K562 (cell line): Measurements from ENCODE around the gene KIF3A. TPM values are rescaled to one million over a fixed set of nuclear protein-coding genes. Genes with fewer than 3 reads are reported as not detected.

Source experiments
- ATF2 ChIP-seq: sonication (generic); formaldehyde crosslinking; IDR thresholded peaks from 2 replicates; pipeline ENCODE4 v1.8.1; 2022; ENCODE audit warnings: missing genetic modification reagents
- CBFA2T2 ChIP-seq: fragments of 450-650 bp; conservative IDR thresholded peaks from 2 replicates; pipeline ENCODE4 v1.6.1; 2017; ENCODE audit warnings: mild to moderate bottlenecking
- CHD7 ChIP-seq: fragments of 200-600 bp; sonication (generic); IDR thresholded peaks from one replicate; pipeline ENCODE4 v1.6.1; 2012; ENCODE audit warnings: mild to moderate bottlenecking, low read depth, low read length, inconsistent platforms
- DACH1 ChIP-seq: fragments of 450-650 bp; IDR thresholded peaks from 2 replicates; pipeline ENCODE4 v1.6.1; 2018; ENCODE audit not compliant: partially characterized antibody
- FOSL1 ChIP-seq: fragments of 200-800 bp; sonication (Bioruptor generic); conservative IDR thresholded peaks from 2 replicates; pipeline ENCODE4 v1.6.1; 2016; ENCODE audit warnings: missing genetic modification characterization, missing compliant biosample characterization
- GABPA ChIP-seq: fragments of 200-800 bp; sonication (Bioruptor generic); conservative IDR thresholded peaks from 2 replicates; pipeline ENCODE4 v1.6.1; 2016; ENCODE audit warnings: low read depth, missing genetic modification characterization, missing compliant biosample characterization
- HNRNPLL ChIP-seq: fragments of 200-400 bp; formaldehyde crosslinking; IDR thresholded peaks from 2 replicates; pipeline ENCODE4 v1.6.1; 2017; ENCODE audit warnings: low read length, low read depth, mild to moderate bottlenecking; ENCODE audit not compliant: poor library complexity, severe bottlenecking
- MECOM ChIP-seq: fragments of 250-450 bp; sonication (Bioruptor Pico); IDR thresholded peaks from 2 replicates; pipeline ENCODE4 v1.8.0; 2022; ENCODE audit warnings: inconsistent platforms
- NR2F6 ChIP-seq: fragments of 450-650 bp; formaldehyde crosslinking; IDR thresholded peaks from 2 replicates; pipeline ENCODE4 v1.4.0; 2020; ENCODE audit warnings: mild to moderate bottlenecking
- SMARCB1 ChIP-seq: IDR thresholded peaks from 2 replicates; pipeline ENCODE4 v1.6.1; 2011; ENCODE audit warnings: improper control_type of control experiment, low read depth; ENCODE audit not compliant: insufficient read length
- STAG1 ChIP-seq: sonication (generic); formaldehyde crosslinking; IDR thresholded peaks from 2 replicates; pipeline ENCODE4 v1.5.0; 2020; ENCODE audit warnings: missing genetic modification reagents, borderline replicate concordance
- ZNF134 ChIP-seq: fragments of 250-450 bp; sonication (Bioruptor Pico); conservative IDR thresholded peaks from 2 replicates; pipeline ENCODE4 v1.4.0; 2020
- ZNF274 ChIP-seq: IDR thresholded peaks from 2 replicates; pipeline ENCODE4 v1.6.1; 2011; ENCODE audit warnings: low read depth, mild to moderate bottlenecking, low read length, moderate library complexity, borderline replicate concordance
- polyA plus RNA-seq, 8 experiments: library from polyadenylated mRNA; depleted of rRNA in 4 of 8; stranded (reverse) in 5 of 8; unstranded in 3 of 8; fragments of >200 nt; fragmentation: Nextera tagmentation in 2 of 8; fragmentation: Illumina TruSeq in 1 of 8; extraction: Ambion mirVana in 2 of 8; extraction: Trizol in 1 of 8; gene quantifications; 2 replicates each; pipeline versions ENCODE4 v1.2.1 to v1.2.3, GENCODE V29; 2011 to 2014; ENCODE audit warnings: inconsistent platforms in 1 of 8, missing spikeins in 1 of 8
- total RNA-seq, 7 experiments: library from RNA; depleted of rRNA in 6 of 7; stranded (reverse); fragments of >200 nt in 6 of 7; fragmentation: Illumina TruSeq in 2 of 7; extraction: Trizol in 2 of 7; gene quantifications; 2 replicates each; pipeline versions ENCODE4 v1.2.1 to v1.2.3, GENCODE V29; 2011 to 2021; ENCODE audit warnings: low replicate concordance in 1 of 7

The KIF3A gene
- total and polyA plus RNA-seq, 9 of the 15 experiments (the other 6 are each of a cell fraction or from before 2014, with no cell fraction given), result 1.5 to 7.8 (median 6.0) TPM

- TF ChIP-seq ATF2 (CRISPR knock-in tag), result no peak
- TF ChIP-seq SMARCB1, result no peak
- peak; percentile 60 for TF ChIP-seq CBFA2T2
- TF ChIP-seq CHD7, result no peak
- TF ChIP-seq DACH1, result no peak
- peak; percentile 33; the same call in 1 of the 2 replicates for TF ChIP-seq GABPA
- TF ChIP-seq STAG1 (CRISPR knock-in tag), result no peak
- no peak for TF ChIP-seq HNRNPLL
- TF ChIP-seq FOSL1, result no peak; the same call in 1 of the 2 replicates
- peak; percentile 83 for TF ChIP-seq ZNF134 (CRISPR knock-in tag)
- TF ChIP-seq MECOM (CRISPR knock-in tag), result peak; percentile 96
- no peak for TF ChIP-seq ZNF274
- peak; percentile 94; the same call in 1 of the 2 replicates for TF ChIP-seq NR2F6 (CRISPR knock-in tag)
Measured at GRCh38 chr5:132666310-132667123, 70.8 kb downstream of the KIF3A start (continued).
